CD4-positive, alpha-beta memory T cell (primary cell): ENCODE results near the gene AMOT. TPM values are rescaled to one million over a fixed set of nuclear protein-coding genes. Genes with fewer than 3 reads are reported as not detected.
A peak's percentile ranks its signal among the peaks of the same experiment; 100 is the strongest.

ENCODE experiments used
- CTCF ChIA-PET: fragments of 350-600 bp; sonication (Branson Sonifier 250); formaldehyde crosslinking; loops from one replicate; lab custom pipeline; 2021; ENCODE audit warnings: inconsistent platforms; ENCODE audit not compliant: partially characterized antibody; lab: Charles Lee
- POLR2A ChIA-PET: fragments of 350-600 bp; sonication (Branson Sonifier 250); formaldehyde crosslinking; loops from one replicate; lab custom pipeline; 2021; ENCODE audit not compliant: partially characterized antibody; lab: Charles Lee
- DNase-seq, 5 donors: peaks; one replicate each; pipeline versions ENCODE4 v3.0.0 to v3.0.0-alpha.2; 2020 to 2022; ENCODE audit warnings: mixed read lengths in 1 of 5
- H3K27ac ChIP-seq: one replicate; pipeline ENCODE4 v1.7.0; 2013; ENCODE audit warnings: low read depth, low read length
- H3K27me3 ChIP-seq: 2 replicates; pipeline ENCODE4 v1.7.0; 2013; ENCODE audit warnings: mild to moderate bottlenecking, low read length, moderate library complexity; ENCODE audit not compliant: insufficient read depth
- H3K36me3 ChIP-seq: 2 replicates; pipeline ENCODE4 v1.7.0; 2013; ENCODE audit warnings: mild to moderate bottlenecking, low read length, moderate library complexity; ENCODE audit not compliant: insufficient read depth
- H3K4me1 ChIP-seq: 2 replicates; pipeline ENCODE4 v1.7.0; 2013; ENCODE audit warnings: mild to moderate bottlenecking, low read length, moderate library complexity; ENCODE audit not compliant: insufficient read depth
- H3K4me3 ChIP-seq, 2 donors: one replicate each; pipeline ENCODE4 v1.7.0; 2013; ENCODE audit warnings: low read length in 2 of 2, mild to moderate bottlenecking in 1 of 2
- H3K9me3 ChIP-seq, 2 donors: one replicate each; pipeline ENCODE4 v1.7.0; 2013; ENCODE audit warnings: low read length in 2 of 2, control low read depth in 1 of 2; ENCODE audit not compliant: control insufficient read depth in 1 of 2
- H3K27ac Mint-ChIP-seq, 7 donors: one replicate each; pipeline ENCODE4 v1.8.0; 2020 to 2021; ENCODE audit warnings: mixed read lengths in 7 of 7, mild to moderate bottlenecking in 6 of 7, inconsistent platforms in 3 of 7, moderate library complexity in 3 of 7
- H3K27me3 Mint-ChIP-seq, 2 donors: one replicate each; pipeline ENCODE4 v1.8.0; 2020 to 2021; ENCODE audit warnings: mixed read lengths in 2 of 2
- H3K36me3 Mint-ChIP-seq, 2 donors: one replicate each; pipeline ENCODE4 v1.8.0; 2020 to 2021; ENCODE audit warnings: mixed read lengths in 2 of 2, inconsistent platforms in 1 of 2, mild to moderate bottlenecking in 1 of 2
- H3K4me1 Mint-ChIP-seq, 4 donors: one replicate each; pipeline ENCODE4 v1.8.0; 2020 to 2021; ENCODE audit warnings: mixed read lengths in 4 of 4, mild to moderate bottlenecking in 1 of 4
- H3K4me3 Mint-ChIP-seq, 8 donors: one replicate each; pipeline ENCODE4 v1.8.0; 2020 to 2021; ENCODE audit warnings: mixed read lengths in 8 of 8, mild to moderate bottlenecking in 7 of 8, moderate library complexity in 6 of 8, inconsistent platforms in 3 of 8
- H3K9me3 Mint-ChIP-seq, 8 donors: one replicate each; pipeline ENCODE4 v1.8.0; 2020 to 2021; ENCODE audit warnings: mixed read lengths in 8 of 8, mild to moderate bottlenecking in 5 of 8, inconsistent platforms in 3 of 8, moderate library complexity in 1 of 8
- intact Hi-C: fragments of 100-400 bp; cut with micrococcal nuclease; formaldehyde crosslinking; loops from one replicate; pipeline ENCODE4 v1.15.1; 2023
- polyA plus RNA-seq, 2 donors: library from polyadenylated mRNA; unstranded; fragments of 300-500 nt; fragmentation: Illumina TruSeq; gene quantifications; one replicate each; pipeline ENCODE4 v1.2.3, GENCODE V29; 2021
- total RNA-seq, 2 experiments: library from RNA; stranded (reverse); gene quantifications; one replicate each; pipeline ENCODE4 v1.2.3, GENCODE V29; 2021

Gene AMOT
- total RNA-seq: 1 to 10 TPM; 4.3 to 4.4 TPM
- polyA plus RNA-seq: 1 to 10 TPM in 1 of 2 donors, under 1 TPM in 1; 0.52 to 2.7 TPM

GRCh38 chrX:112840382-112841113 lies at the start of gene AMOT:
Gene AMOT, minus strand, starts transcription at chrX:112840831. Its CDS starts 17,705 bp downstream, at chrX:112823126.
- CTCF ChIA-PET: interaction anchor here (1.5 kb wide), 1 partner anchor 12 kb away, joined by 3 read pairs; no protein-coding TSS in a partner anchor
- H3K4me3 ChIP-seq: peak within 1 kb of the TSS; percentile 29 to 67
- Mint-ChIP-seq H3K27me3 (no peaks in the 10 kb centered on the region), H3K27ac (peak within 1 kb of the TSS; percentile 71 to 91 (median 90)), H3K9me3 (peaks cover 0 to 1% (median 0%) of the 10 kb centered on the region in 8 donors), H3K4me1 (peaks cover 2 to 19% (median 12%) of the 10 kb centered on the region in 4 donors), H3K36me3 (peaks cover 0 to 1% of the 10 kb centered on the region in 2 donors), H3K4me3 (peak within 1 kb of the TSS; percentile 83 to 95 (median 92))
- POLR2A ChIA-PET: interaction anchor here (1.5 to 2.8 kb wide), 3 partner anchors 10 to 1159 kb away, joined by 7 to 15 read pairs (median 9); partner anchors contain the start of genes ALG13 and LHFPL1
- H3K36me3 ChIP-seq: no peaks in the 10 kb centered on the region
- intact Hi-C loops: loop anchor here (1.0 kb wide), 1 partner anchor 161 kb away; the partner anchor contains the start of gene LHFPL1
- H3K27me3 ChIP-seq: no peaks in the 10 kb centered on the region
- H3K27ac ChIP-seq: peak within 1 kb of the TSS; percentile 59
- H3K9me3 ChIP-seq: no peaks in the 10 kb centered on the region
- H3K4me1 ChIP-seq: peaks cover 7% of the 10 kb centered on the region
- peak; percentile 47 to 75 (median 55) for DNase-seq

- DNase-seq: no peak
- Histone ChIP-seq H3K9me3 (no peaks in the 10 kb centered on the region), H3K36me3 (no peaks in the 10 kb centered on the region), H3K4me1 (no peaks in the 10 kb centered on the region), H3K4me3 (no peak overlapping the region), H3K27me3 (no peaks in the 10 kb centered on the region), H3K27ac (no peak overlapping the region)
- no peaks in the 10 kb centered on the region for H3K27me3 Mint-ChIP-seq
- H3K27ac Mint-ChIP-seq: no peak overlapping the region
- POLR2A ChIA-PET: no interaction called here
- peaks cover 4 to 15% (median 6%) of the 10 kb centered on the region in 4 donors for H3K4me1 Mint-ChIP-seq
- peak overlapping the region in 3 of 8 donors; percentile 44 to 55 (median 49) for H3K4me3 Mint-ChIP-seq
- CTCF ChIA-PET: no interaction called here
- peaks cover 0 to 2% (median 0%) of the 10 kb centered on the region in 8 donors for H3K9me3 Mint-ChIP-seq
- H3K36me3 Mint-ChIP-seq: no peaks in the 10 kb centered on the region
- intact Hi-C loops: no loop called here
These were observed 48.8 kb upstream of the AMOT start for GRCh38 chrX:112889400-112889799.

- H3K36me3 Mint-ChIP-seq: no peaks in the 10 kb centered on the region
- ChIA-PET POLR2A (no interaction called here), CTCF (no interaction called here)
- H3K27me3 Mint-ChIP-seq: no peaks in the 10 kb centered on the region
- H3K4me1 ChIP-seq: no peaks in the 10 kb centered on the region
- H3K9me3 ChIP-seq: no peaks in the 10 kb centered on the region
- H3K4me3 ChIP-seq: no peak overlapping the region
- intact Hi-C loops: no loop called here
- no peaks in the 10 kb centered on the region for H3K27me3 ChIP-seq
- peaks cover 4 to 15% (median 6%) of the 10 kb centered on the region in 4 donors for H3K4me1 Mint-ChIP-seq
- no peak overlapping the region for H3K4me3 Mint-ChIP-seq
- H3K9me3 Mint-ChIP-seq: peaks cover 0 to 2% (median 0%) of the 10 kb centered on the region in 8 donors
- no peak overlapping the region for H3K27ac Mint-ChIP-seq
- no peaks in the 10 kb centered on the region for H3K36me3 ChIP-seq
- H3K27ac ChIP-seq: no peak overlapping the region
- DNase-seq: no peak
These were observed 48.3 kb upstream of the AMOT start for GRCh38 chrX:112888916-112889315.

- no peak overlapping the region for H3K4me3 Mint-ChIP-seq
- Histone ChIP-seq H3K4me3 (no peak overlapping the region), H3K27me3 (no peaks in the 10 kb centered on the region), H3K36me3 (no peaks in the 10 kb centered on the region), H3K4me1 (no peaks in the 10 kb centered on the region), H3K27ac (no peak overlapping the region), H3K9me3 (no peaks in the 10 kb centered on the region)
- H3K27me3 Mint-ChIP-seq: no peaks in the 10 kb centered on the region
- no peaks in the 10 kb centered on the region for H3K4me1 Mint-ChIP-seq
- POLR2A ChIA-PET: no interaction called here
- intact Hi-C loops: no loop called here
- no peaks in the 10 kb centered on the region for H3K36me3 Mint-ChIP-seq
- H3K27ac Mint-ChIP-seq: no peak overlapping the region
- H3K9me3 Mint-ChIP-seq: no peaks in the 10 kb centered on the region
- CTCF ChIA-PET: no interaction called here
- no peak for DNase-seq
These were observed 37.1 kb upstream of the AMOT start for GRCh38 chrX:112877771-112878173.

- H3K4me3 ChIP-seq: no peak overlapping the region
- Mint-ChIP-seq H3K27ac (no peak overlapping the region), H3K4me1 (no peaks in the 10 kb centered on the region), H3K4me3 (no peak overlapping the region), H3K9me3 (no peaks in the 10 kb centered on the region), H3K36me3 (no peaks in the 10 kb centered on the region), H3K27me3 (no peaks in the 10 kb centered on the region)
- H3K27ac ChIP-seq: no peak overlapping the region
- CTCF ChIA-PET: no interaction called here
- no peaks in the 10 kb centered on the region for H3K9me3 ChIP-seq
- intact Hi-C loops: no loop called here
- no peaks in the 10 kb centered on the region for H3K27me3 ChIP-seq
- H3K36me3 ChIP-seq: no peaks in the 10 kb centered on the region
- no peaks in the 10 kb centered on the region for H3K4me1 ChIP-seq
- POLR2A ChIA-PET: no interaction called here
- DNase-seq: no peak
These were observed 34.0 kb upstream of the AMOT start for GRCh38 chrX:112874614-112875013.

GRCh38 chrX:112874175-112874574 lies 33.5 kb upstream of the AMOT start:
- H3K4me3 ChIP-seq: no peak overlapping the region
- H3K4me1 ChIP-seq: no peaks in the 10 kb centered on the region
- POLR2A ChIA-PET: no interaction called here
- Mint-ChIP-seq H3K27ac (no peak overlapping the region), H3K27me3 (no peaks in the 10 kb centered on the region), H3K36me3 (no peaks in the 10 kb centered on the region), H3K4me1 (no peaks in the 10 kb centered on the region), H3K9me3 (no peaks in the 10 kb centered on the region), H3K4me3 (no peak overlapping the region)
- no peaks in the 10 kb centered on the region for H3K36me3 ChIP-seq
- CTCF ChIA-PET: interaction anchor here (1.4 kb wide), 1 partner anchor 10 kb away, joined by 4 read pairs; no protein-coding TSS in a partner anchor
- intact Hi-C loops: no loop called here
- no peak for DNase-seq
- no peaks in the 10 kb centered on the region for H3K9me3 ChIP-seq
- no peak overlapping the region for H3K27ac ChIP-seq
- H3K27me3 ChIP-seq: no peaks in the 10 kb centered on the region

GRCh38 chrX:112868586-112868985 lies 28.0 kb upstream of the AMOT start:
- no peaks in the 10 kb centered on the region for H3K4me1 ChIP-seq
- H3K9me3 ChIP-seq: no peaks in the 10 kb centered on the region
- no peak overlapping the region for H3K4me3 ChIP-seq
- Mint-ChIP-seq H3K4me3 (no peak overlapping the region), H3K9me3 (no peaks in the 10 kb centered on the region), H3K36me3 (no peaks in the 10 kb centered on the region), H3K4me1 (no peaks in the 10 kb centered on the region), H3K27ac (no peak overlapping the region), H3K27me3 (no peaks in the 10 kb centered on the region)
- H3K27me3 ChIP-seq: no peaks in the 10 kb centered on the region
- POLR2A ChIA-PET: no interaction called here
- no peaks in the 10 kb centered on the region for H3K36me3 ChIP-seq
- H3K27ac ChIP-seq: no peak overlapping the region
- CTCF ChIA-PET: no interaction called here
- no peak for DNase-seq
- intact Hi-C loops: no loop called here
